Ectodermal cell (in vitro differentiated cells): ENCODE measurements around the gene FRAT1.

ENCODE experiments used
- H3K27ac ChIP-seq: 2 replicates; pipeline ENCODE4 v1.7.0; 2013; ENCODE audit warnings: mild to moderate bottlenecking, low read depth, low read length; ENCODE audit not compliant: insufficient read depth, poor library complexity, severe bottlenecking
- H3K27me3 ChIP-seq: 2 replicates; pipeline ENCODE4 v1.7.0; 2013; ENCODE audit warnings: mild to moderate bottlenecking, low read length; ENCODE audit not compliant: insufficient read depth, control insufficient read depth, poor library complexity, severe bottlenecking
- H3K36me3 ChIP-seq: one replicate; pipeline ENCODE4 v1.7.0; 2013; ENCODE audit warnings: low read length; ENCODE audit not compliant: control insufficient read depth, insufficient read depth
- H3K4me1 ChIP-seq: one replicate; pipeline ENCODE4 v1.7.0; 2013; ENCODE audit warnings: low read length; ENCODE audit not compliant: control insufficient read depth, insufficient read depth
- H3K4me3 ChIP-seq: 2 replicates; pipeline ENCODE4 v1.7.0; 2013; ENCODE audit warnings: low read depth, low read length, control low read depth; ENCODE audit not compliant: insufficient read depth
- H3K9me3 ChIP-seq: 2 replicates; pipeline ENCODE4 v1.7.0; 2013; ENCODE audit warnings: mild to moderate bottlenecking, low read length, moderate library complexity; ENCODE audit not compliant: control insufficient read depth
- WGBS, 2 experiments: methylation state at CpG; one replicate each; pipeline ENCODE4 v1.1.7; 2013; ENCODE audit warnings: missing lambda C conversion rate in 2 of 2; 5-methylcytosine and 5-hydroxymethylcytosine counted together

FRAT1 gene

DNA sequence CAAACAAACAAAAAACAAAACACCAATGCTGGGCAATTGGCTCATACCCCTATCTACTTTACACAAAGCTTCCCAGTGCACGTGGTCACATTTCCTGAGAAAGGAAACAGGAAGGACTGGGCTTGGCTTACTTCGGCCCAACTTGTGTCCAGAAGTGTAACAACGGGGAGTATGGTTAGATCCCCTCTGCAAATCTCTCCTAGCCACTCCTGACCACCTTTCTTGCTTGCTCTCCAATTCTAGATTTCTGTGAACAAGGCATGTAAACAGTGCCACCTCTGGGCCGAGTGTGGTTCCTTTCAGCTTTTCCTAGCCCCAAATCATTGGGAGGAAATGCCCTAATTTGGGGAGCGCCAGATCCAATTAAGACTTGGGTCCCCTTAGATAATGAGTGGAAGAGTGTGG is 36.5 kb downstream of the FRAT1 start:
- Histone ChIP-seq H3K27me3 (no peaks in the 10 kb centered on the region), H3K4me3 (no peak overlapping the region), H3K4me1 (no peaks in the 10 kb centered on the region), H3K9me3 (no peaks in the 10 kb centered on the region), H3K27ac (no peak overlapping the region), H3K36me3 (peaks cover 5% of the 10 kb centered on the region)
- WGBS, 2 experiments = 81 to 86% methylated on average over 5 of the region's 5 CpGs

DNA sequence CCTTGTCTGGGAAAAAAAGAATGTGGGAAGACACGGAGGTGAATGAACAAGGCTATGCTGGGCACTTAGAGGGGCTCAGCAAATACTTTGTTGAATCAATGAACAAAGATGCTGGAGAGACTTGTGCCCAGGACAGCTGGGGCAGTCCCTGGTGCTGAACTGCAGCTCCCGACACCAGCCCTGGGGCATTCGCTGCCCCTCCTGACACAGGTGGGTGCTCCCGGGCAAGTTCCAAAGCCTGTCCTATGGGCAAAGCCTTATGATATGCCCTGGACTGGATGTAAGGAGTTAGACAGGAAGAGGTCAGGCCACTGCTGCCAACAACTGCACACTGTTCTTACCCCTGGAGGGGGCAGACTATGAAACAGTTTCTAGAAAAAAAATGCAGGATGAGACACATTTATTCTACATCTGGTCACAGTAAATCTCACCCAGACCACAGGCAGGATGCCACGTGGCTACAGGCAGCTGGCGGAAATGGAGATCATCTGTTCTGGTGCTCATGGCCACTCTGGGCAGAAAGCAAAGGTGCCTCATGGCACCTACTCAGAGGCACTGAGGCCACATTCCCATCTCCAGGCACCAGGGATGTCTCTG is 37.3 kb downstream of the FRAT1 start:
- Histone ChIP-seq H3K36me3 (peaks cover 5% of the 10 kb centered on the region), H3K9me3 (no peaks in the 10 kb centered on the region), H3K27ac (no peak overlapping the region), H3K4me3 (no peak overlapping the region), H3K27me3 (no peaks in the 10 kb centered on the region), H3K4me1 (no peaks in the 10 kb centered on the region)
- WGBS, 2 experiments = 91% methylated on average over 6 of the region's 6 CpGs

DNA sequence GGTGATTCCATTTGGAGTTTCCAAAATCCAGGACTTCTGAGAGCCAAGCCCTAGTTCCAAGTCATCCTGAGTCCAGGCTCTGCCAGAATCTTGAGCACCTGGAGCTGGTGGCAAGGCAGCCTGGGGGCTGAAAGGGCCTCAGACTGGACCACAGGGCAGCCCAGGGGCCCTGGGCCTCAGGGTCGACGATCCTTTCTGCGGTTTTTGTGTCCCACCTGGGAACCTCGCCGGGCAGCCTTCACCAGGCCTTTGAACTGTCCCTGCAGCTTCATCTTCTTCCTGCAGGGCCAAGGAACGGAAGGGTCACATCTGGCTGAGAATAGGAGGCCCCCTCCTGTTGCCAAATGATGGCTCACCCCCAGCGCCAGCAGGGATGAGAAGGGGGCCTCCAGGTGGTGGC is 37.8 kb downstream of the FRAT1 start:
- no peak overlapping the region for H3K27ac ChIP-seq
- no peaks in the 10 kb centered on the region for H3K27me3 ChIP-seq
- H3K9me3 ChIP-seq = no peaks in the 10 kb centered on the region
- no peaks in the 10 kb centered on the region for H3K4me1 ChIP-seq
- 78 to 82% methylated on average over 7 of the region's 7 CpGs for WGBS, 2 experiments
- no peak overlapping the region for H3K4me3 ChIP-seq
- peaks cover 5% of the 10 kb centered on the region for H3K36me3 ChIP-seq

DNA sequence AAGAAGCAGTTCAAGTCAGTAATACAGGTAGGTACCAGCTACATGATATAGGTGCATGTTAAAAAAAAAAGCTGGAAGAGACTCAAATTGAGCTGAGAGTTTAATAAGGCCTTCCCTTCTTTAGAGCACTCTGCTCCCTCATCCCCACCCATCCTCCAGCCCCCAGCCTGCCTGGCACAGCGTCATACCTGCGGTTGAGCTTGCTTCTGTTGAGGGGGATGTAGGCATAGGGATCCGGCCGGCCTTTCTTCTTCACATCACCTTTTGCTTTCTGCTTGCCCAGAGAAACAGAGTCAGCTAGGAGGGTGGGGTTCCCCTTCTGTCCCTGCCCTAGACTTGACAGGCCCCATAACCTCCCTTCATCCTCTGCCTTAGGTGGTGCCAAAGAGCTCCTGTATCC is 39.3 kb downstream of the FRAT1 start:
- no peak overlapping the region for H3K4me3 ChIP-seq
- WGBS, 2 experiments = 91 to 98% methylated on average over 4 of the region's 4 CpGs
- H3K36me3 ChIP-seq = peaks cover 5% of the 10 kb centered on the region
- H3K27ac ChIP-seq = no peak overlapping the region
- H3K27me3 ChIP-seq = no peaks in the 10 kb centered on the region
- H3K9me3 ChIP-seq = no peaks in the 10 kb centered on the region
- no peaks in the 10 kb centered on the region for H3K4me1 ChIP-seq

DNA sequence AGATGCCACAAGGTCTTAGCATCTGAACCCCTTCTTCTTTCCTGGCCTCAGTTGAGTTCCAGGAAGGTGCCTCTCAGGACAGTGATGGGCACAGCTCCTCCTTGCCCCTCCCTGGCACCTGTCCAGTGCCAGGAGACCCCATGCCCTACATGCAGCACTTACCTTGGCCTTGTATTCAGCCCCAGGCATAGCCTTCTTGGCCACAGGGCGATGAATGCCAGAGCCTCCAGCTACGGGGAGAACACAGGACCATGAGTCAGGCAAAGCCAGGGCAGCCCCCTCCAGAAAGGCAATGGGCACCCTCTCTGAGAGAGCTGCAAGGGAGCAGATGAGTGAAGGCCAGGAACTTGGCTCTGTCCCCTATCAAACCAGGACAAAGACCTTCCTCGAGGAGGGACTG is 39.7 kb downstream of the FRAT1 start:
- H3K4me3 ChIP-seq = no peak overlapping the region
- WGBS, 2 experiments = 92 to 94% methylated on average over 3 of the region's 3 CpGs
- no peak overlapping the region for H3K27ac ChIP-seq
- peaks cover 5% of the 10 kb centered on the region for H3K36me3 ChIP-seq
- no peaks in the 10 kb centered on the region for H3K27me3 ChIP-seq
- H3K9me3 ChIP-seq = no peaks in the 10 kb centered on the region
- no peaks in the 10 kb centered on the region for H3K4me1 ChIP-seq

DNA sequence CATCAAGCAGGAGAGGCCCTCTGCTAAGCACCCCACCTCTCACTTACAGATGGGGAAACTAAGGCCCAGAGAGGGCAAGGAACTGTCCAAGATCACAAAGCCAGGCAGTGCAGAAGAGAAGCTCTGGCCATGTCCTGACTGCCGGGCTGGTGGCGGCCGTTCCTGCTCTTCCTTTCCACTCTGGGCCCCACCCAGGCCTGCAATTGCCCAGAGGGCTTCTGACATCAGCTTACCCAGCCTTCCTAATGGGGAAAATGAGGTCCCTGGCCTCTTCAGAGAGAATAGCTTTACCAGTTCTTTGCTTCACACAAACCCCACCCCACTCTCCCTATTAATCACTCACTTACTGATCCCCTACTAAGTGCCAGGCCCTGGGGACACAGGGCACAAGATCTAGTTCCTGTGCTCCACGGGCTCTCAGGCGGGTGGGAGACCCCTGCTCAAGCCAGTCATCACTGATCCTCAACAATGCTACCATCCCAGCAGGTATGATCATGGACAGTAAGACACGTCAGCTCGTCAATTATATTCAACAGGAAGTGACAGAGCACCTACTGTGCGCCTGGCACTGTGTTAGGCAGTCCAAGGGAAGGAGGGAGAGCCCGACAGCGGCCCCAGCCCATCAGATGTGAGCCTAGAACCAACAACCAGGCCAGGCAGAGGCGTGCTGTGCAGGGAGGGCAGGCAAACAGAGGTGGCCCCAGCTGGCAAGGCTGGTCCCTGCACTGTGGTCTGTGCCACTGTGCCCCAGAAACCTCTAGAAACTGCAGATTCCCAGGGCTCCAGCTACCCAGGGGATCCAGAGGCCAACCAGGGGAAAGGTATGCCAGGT is 41.9 kb downstream of the FRAT1 start:
- 93 to 94% methylated on average over 11 of the region's 11 CpGs for WGBS, 2 experiments
- H3K27me3 ChIP-seq = no peaks in the 10 kb centered on the region
- peaks cover 15% of the 10 kb centered on the region for H3K36me3 ChIP-seq
- no peak overlapping the region for H3K27ac ChIP-seq
- no peaks in the 10 kb centered on the region for H3K9me3 ChIP-seq
- no peak overlapping the region for H3K4me3 ChIP-seq
- H3K4me1 ChIP-seq = no peaks in the 10 kb centered on the region

DNA sequence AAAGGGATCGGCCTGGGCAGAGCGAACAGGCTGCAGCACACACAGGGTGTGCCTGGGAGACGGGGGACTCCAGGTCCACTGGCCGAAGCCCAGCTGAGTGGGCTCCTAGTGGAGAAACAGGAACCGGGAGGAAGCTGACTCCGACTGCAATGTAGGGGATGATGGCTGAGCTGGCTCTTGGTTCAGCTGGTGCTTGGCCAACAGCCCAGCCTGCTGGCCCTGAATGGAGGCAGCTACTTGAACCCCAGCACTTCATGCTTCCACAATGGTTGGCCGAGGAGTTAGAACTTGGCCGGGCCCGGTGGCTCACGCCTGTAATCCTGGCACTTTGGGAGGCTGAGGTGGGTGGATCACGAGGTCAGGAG is 42.4 kb downstream of the FRAT1 start:
- H3K36me3 ChIP-seq = peaks cover 17% of the 10 kb centered on the region
- no peak overlapping the region for H3K27ac ChIP-seq
- WGBS, 2 experiments = 89 to 94% methylated on average over 11 of the region's 11 CpGs
- H3K9me3 ChIP-seq = no peaks in the 10 kb centered on the region
- no peak overlapping the region for H3K4me3 ChIP-seq
- no peaks in the 10 kb centered on the region for H3K4me1 ChIP-seq
- no peaks in the 10 kb centered on the region for H3K27me3 ChIP-seq

DNA sequence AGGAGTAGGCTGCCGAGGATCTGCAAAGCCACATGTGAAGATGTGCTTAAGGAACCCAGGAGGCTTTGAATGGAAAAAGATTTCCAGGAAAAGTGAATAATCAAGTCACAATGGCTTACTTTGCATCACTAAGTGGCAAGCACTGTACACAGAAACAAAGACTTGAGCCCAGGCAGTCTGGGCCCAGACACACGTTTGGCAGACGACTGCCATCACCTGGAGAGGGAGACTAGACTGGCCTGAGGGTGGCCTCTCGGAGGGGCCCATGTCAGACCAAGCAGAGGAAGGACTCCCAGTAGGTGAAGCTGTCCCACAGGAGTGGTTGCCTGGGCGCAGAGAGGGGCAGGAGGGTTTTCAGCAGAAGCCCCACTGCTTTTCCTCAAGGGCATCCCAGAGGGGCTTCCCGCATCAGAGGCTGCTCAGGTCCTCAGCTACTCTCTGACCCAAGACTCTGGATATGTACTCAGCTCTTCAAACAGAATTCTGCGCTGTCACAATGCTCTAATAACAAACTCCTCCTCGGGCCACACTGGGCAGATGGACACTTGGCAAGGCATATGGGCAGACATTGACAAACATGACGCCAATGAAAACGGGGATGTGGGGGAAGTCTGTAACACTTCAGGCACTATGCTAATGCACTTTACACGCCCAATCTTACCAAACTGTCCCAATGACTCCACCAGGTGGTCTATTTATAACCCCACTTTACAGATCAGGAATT is 43.4 kb downstream of the FRAT1 start:
- Histone ChIP-seq H3K27ac (no peak overlapping the region), H3K4me3 (no peak overlapping the region), H3K36me3 (peaks cover 17% of the 10 kb centered on the region), H3K4me1 (no peaks in the 10 kb centered on the region), H3K27me3 (no peaks in the 10 kb centered on the region), H3K9me3 (no peaks in the 10 kb centered on the region)
- WGBS, 2 experiments = 91 to 94% methylated on average over 11 of the region's 11 CpGs

DNA sequence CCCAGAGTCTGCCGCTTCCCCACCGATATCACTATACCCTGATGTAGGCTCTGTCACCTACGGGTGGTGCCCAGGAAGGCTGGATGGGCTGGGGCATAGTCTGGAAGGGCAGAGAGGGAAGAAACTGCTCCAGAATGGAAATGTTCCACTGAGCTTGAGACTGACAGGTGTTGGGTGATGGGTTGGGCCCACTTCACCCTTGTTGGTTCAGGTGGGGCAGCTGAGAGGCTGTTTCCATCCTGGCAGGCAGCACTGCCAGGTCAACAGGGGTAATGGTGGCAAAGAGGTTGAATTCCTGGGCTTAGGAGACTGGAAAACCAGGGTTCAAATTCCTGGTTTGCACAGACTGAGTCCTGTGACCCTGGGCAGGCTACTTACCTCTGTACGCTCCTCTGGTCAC is 44.0 kb downstream of the FRAT1 start:
- Histone ChIP-seq H3K9me3 (no peaks in the 10 kb centered on the region), H3K36me3 (peaks cover 17% of the 10 kb centered on the region), H3K4me1 (no peaks in the 10 kb centered on the region), H3K27me3 (no peaks in the 10 kb centered on the region), H3K27ac (no peak overlapping the region), H3K4me3 (no peak overlapping the region)
- 96% methylated on average over 4 of the region's 4 CpGs for whole genome bisulfite sequencing, 2 experiments

DNA sequence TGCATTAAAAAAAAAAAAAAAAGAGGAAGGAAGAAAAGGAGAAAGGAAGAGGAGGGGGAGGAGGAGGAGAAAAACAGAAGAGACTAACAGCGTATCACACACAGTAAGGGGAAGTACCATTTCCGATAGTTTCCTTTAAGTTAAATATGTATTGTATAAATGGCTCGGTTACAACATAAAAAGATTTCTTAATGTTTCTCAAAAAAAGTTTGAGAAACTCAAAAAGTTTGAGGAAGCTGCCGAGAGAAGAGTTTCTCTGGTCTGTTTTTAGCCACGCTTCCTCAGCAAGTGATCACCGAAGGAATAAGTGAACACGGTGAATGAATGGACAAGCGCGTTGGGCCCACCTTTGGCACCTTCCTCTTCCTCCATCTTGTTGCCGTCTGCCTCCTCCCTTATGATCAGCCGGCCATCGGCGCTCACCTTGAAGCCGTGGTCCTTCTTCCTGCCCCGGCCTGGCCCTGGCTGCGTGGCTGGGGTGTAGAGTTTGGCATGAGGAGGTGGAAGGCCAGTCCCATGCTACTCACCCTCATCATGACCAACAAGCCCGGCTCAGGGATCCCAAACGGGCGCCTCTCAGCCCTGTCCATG is 46.8 kb downstream of the FRAT1 start:
- Histone ChIP-seq H3K4me3 (no peak overlapping the region), H3K27ac (no peak overlapping the region), H3K27me3 (no peaks in the 10 kb centered on the region), H3K4me1 (no peaks in the 10 kb centered on the region), H3K36me3 (peaks cover 29% of the 10 kb centered on the region), H3K9me3 (no peaks in the 10 kb centered on the region)
- WGBS, 2 experiments = 96 to 97% methylated on average over 19 of the region's 19 CpGs
